Ovary (tissue), 9 donors: ENCODE measurements around the gene ANO1. TPM values are rescaled to one million over a fixed set of nuclear protein-coding genes. Genes with fewer than 3 reads are reported as not detected.

Experiments
- DNase-seq, 5 donors: peaks; one replicate each; pipeline ENCODE4 v3.0.0-alpha.2; 2019 to 2020
- H3K27ac ChIP-seq, 2 donors: fragments of 200-600 bp; one replicate each; pipeline versions ENCODE4 v1.5.1 to v1.8.0; 2019 to 2022
- H3K27me3 ChIP-seq: fragments of 200-600 bp; one replicate; pipeline ENCODE4 v1.8.0; 2022
- H3K36me3 ChIP-seq: fragments of 200-600 bp; sonication (generic); one replicate; pipeline ENCODE4 v1.5.1; 2019
- H3K4me1 ChIP-seq: one replicate; pipeline ENCODE4 v1.8.1; 2013; ENCODE audit warnings: mild to moderate bottlenecking, moderate library complexity; ENCODE audit not compliant: insufficient read depth
- H3K4me3 ChIP-seq: fragments of 200-600 bp; sonication (generic); one replicate; pipeline ENCODE4 v1.5.1; 2017
- H3K9me3 ChIP-seq, 2 donors: fragments of 200-600 bp in 1 of 2; sonication (generic) in 1 of 2; one replicate each; pipeline versions ENCODE4 v1.5.1 to v1.8.1; 2013 to 2019; ENCODE audit warnings: mild to moderate bottlenecking in 1 of 2, moderate library complexity in 1 of 2
- CTCF ChIP-seq, 3 donors: fragments of 450-650 bp in 2 of 3; fragments of 200-600 bp in 1 of 3; IDR thresholded peaks; one replicate each; pipeline versions ENCODE4 v1.5.1 to v1.8.0; 2016 to 2022; ENCODE audit warnings: antibody characterized with exemption in 3 of 3, mild to moderate bottlenecking in 1 of 3
- EP300 ChIP-seq: sonication (generic); formaldehyde crosslinking; IDR thresholded peaks from one replicate; pipeline ENCODE4 v1.6.1; 2017; ENCODE audit warnings: antibody characterized with exemption
- POLR2A ChIP-seq: fragments of 450-650 bp; IDR thresholded peaks from one replicate; pipeline ENCODE4 v1.6.1; 2017; ENCODE audit warnings: antibody characterized with exemption, mild to moderate bottlenecking, moderate library complexity
- WGBS, 3 donors: extraction: QIAGEN DNeasy Blood & Tissue Kit in 1 of 3; methylation state at CpG; one replicate each; pipeline versions ENCODE4 v1.1.5 to v1.1.7; 2013 to 2017; 5-methylcytosine and 5-hydroxymethylcytosine counted together
- intact Hi-C, 4 donors: fragments of 100-400 bp; cut with DNase I; formaldehyde crosslinking; loops; one replicate each; pipeline versions ENCODE4 v1.11.0 to v1.15.1; 2022 to 2023
- polyA plus RNA-seq, 2 donors: library from polyadenylated mRNA; stranded (reverse); fragments of 200-250 nt in 1 of 2; fragments of 350-450 nt in 1 of 2; fragmentation: Illumina TruSeq in 1 of 2; extraction: RNeasy Lipid Tissue Mini Kit (QIAGEN cat#74804) in 1 of 2; gene quantifications; one replicate each; pipeline ENCODE4 v1.2.3, GENCODE V29; 2013 to 2014
- total RNA-seq, 7 donors: library from RNA; depleted of rRNA in 2 of 7; stranded (reverse); fragments of >200 nt in 2 of 7; fragmentation: NEBNext Ultra II Directional in 3 of 7; extraction: Animal tissue kit (Norgen Biotek cat#: 25700) in 3 of 7; gene quantifications; one replicate each; pipeline versions ENCODE4 v1.1.0 to v1.2.4, GENCODE V29; 2016 to 2023
- donor health status: DM: no; HTN: no; CAD: no; lungs with moderate emphysema.
- donor health status: DM: no; HTN: no; CAD: no.
- donor health status: Bipolar disorder and iron deficiency.
- donor health status: DM: yes; HTN: yes; CAD: no.
- donor health status: DM: no; HTN: no; CAD: no.
- donor health status: DM: yes; HTN: yes; CAD: no.

Gene ANO1
- total and polyA plus RNA-seq, 9 donors: 1.7 to 59.1 (median 8.6) TPM

- Histone ChIP-seq H3K4me3 (no peak overlapping the region), H3K9me3 (no peaks in the 10 kb centered on the region), H3K4me1 (no peaks in the 10 kb centered on the region), H3K27ac (no peak overlapping the region), H3K36me3 (no peaks in the 10 kb centered on the region), H3K27me3 (no peaks in the 10 kb centered on the region)
- intact Hi-C loops: no loop called here
- TF ChIP-seq EP300 (no peak), CTCF (IDR thresholded peaks at IDR 0.05) (no peak), POLR2A (no peak)
- no peak for DNase-seq
- 92 to 96% (median 95%) methylated on average over 9 of the region's 9 CpGs for WGBS, 3 donors
Observed at GRCh38 chr11:70151671-70152070, 73.6 kb downstream of the ANO1 start.

- no peak for TF ChIP-seq CTCF (IDR thresholded peaks at IDR 0.05)
- no peak for TF ChIP-seq EP300
- no peak for TF ChIP-seq POLR2A
- Histone ChIP-seq H3K4me3 (no peak overlapping the region), H3K9me3 (no peaks in the 10 kb centered on the region), H3K36me3 (no peaks in the 10 kb centered on the region), H3K4me1 (no peaks in the 10 kb centered on the region), H3K27me3 (no peaks in the 10 kb centered on the region), H3K27ac (no peak overlapping the region)
- intact Hi-C loops: no loop called here
- DNase-seq: no peak
- 86 to 92% (median 89%) methylated on average over 7 of the region's 7 CpGs for WGBS, 3 donors
Observed at GRCh38 chr11:70153133-70153727, 75.1 kb downstream of the ANO1 start.

- no peak for TF ChIP-seq POLR2A
- TF ChIP-seq CTCF (IDR thresholded peaks at IDR 0.05): no peak
- no peak for TF ChIP-seq EP300
Observed at GRCh38 chr11:70155386-70155785, 77.3 kb downstream of the ANO1 start.

DNA sequence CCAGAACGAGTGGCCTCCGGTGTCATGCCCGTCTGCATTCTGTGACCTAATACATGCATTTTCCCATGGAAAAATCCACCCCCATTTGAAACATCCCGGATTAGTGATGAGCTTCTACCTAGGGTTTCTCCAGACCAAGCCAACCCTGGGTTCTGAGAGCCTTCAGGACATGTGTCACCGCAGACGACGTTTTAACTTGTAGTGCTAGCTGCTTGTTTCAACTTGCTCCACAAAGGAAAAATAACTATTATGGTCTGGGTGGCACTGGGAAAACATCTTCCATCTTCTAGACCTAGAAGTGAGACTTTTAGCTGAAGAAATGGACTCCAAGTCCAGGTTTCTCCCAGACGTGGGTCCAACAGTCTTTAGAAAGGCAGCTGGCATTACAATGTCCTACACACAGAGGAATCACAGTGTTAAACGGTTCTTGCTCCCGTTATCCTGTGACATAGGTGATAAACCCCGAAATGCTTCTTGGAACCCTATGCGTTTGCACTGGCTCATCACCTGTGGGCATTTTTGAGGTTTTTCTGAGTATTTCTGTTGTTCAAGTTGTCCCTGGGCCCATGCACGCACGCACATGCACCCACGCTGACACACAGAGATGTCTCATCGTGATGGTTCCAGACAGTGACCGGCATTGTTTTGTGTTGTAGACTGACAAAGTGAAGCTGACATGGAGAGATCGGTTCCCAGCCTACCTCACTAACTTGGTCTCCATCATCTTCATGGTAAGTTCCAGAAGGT, 78.3 kb downstream of the ANO1 start:
- no peak for TF ChIP-seq EP300
- TF ChIP-seq CTCF (IDR thresholded peaks at IDR 0.05): no peak
- TF ChIP-seq POLR2A: no peak
- no peak overlapping the region for H3K27ac ChIP-seq
- H3K4me1 ChIP-seq: no peaks in the 10 kb centered on the region
- WGBS, 3 donors: 82 to 86% (median 82%) methylated on average over 18 of the region's 18 CpGs
- H3K27me3 ChIP-seq: no peaks in the 10 kb centered on the region
- intact Hi-C loops: no loop called here
- H3K4me3 ChIP-seq: no peak overlapping the region
- H3K36me3 ChIP-seq: no peaks in the 10 kb centered on the region
- DNase-seq: no peak
- H3K9me3 ChIP-seq: no peaks in the 10 kb centered on the region

More at GRCh38 chr11:70155386-70155785, 77.3 kb downstream of the ANO1 start:
- Histone ChIP-seq H3K36me3 (no peaks in the 10 kb centered on the region), H3K27me3 (no peaks in the 10 kb centered on the region), H3K4me1 (no peaks in the 10 kb centered on the region), H3K9me3 (no peaks in the 10 kb centered on the region), H3K27ac (no peak overlapping the region), H3K4me3 (no peak overlapping the region)
- intact Hi-C loops: no loop called here
- whole genome bisulfite sequencing, 3 donors: 80 to 89% (median 84%) methylated on average over 14 of the region's 14 CpGs
- no peak for DNase-seq
